ENCODE results near the gene FBF1.
A peak's percentile ranks its signal among the peaks of the same experiment; 100 is the strongest.
"Not testable (repeated sequence)": the region's sequence is repeated elsewhere in the genome, so short reads cannot be mapped to it uniquely, and the experiment has no call there.

Gene FBF1

GRCh38 chr17:75894049-75894733 is 46.7 kb downstream of the FBF1 start:
- DNase-seq: no peak

- no peak for DNase-seq
Observed at GRCh38 chr17:75893305-75894048, 47.4 kb downstream of the FBF1 start.

- DNase-seq: no peak
Observed at GRCh38 chr17:75892556-75893224, 48.2 kb downstream of the FBF1 start.

- DNase-seq: no peak
Observed at GRCh38 chr17:75891605-75892555, 49.0 kb downstream of the FBF1 start.

GRCh38 chr17:75891022-75891604 is 49.7 kb downstream of the FBF1 start:
- no peak for DNase-seq

- DNase-seq: no peak
Observed at GRCh38 chr17:75889454-75889853, 51.4 kb downstream of the FBF1 start.

GRCh38 chr17:75888484-75888883 is 52.4 kb downstream of the FBF1 start:
- DNase-seq: no peak

- not testable (repeated sequence) for DNase-seq
Observed at GRCh38 chr17:75885860-75886259, 55.0 kb downstream of the FBF1 start.

GRCh38 chr17:75885431-75885830 is 55.4 kb downstream of the FBF1 start:
- no peak for DNase-seq

GRCh38 chr17:75881678-75882454 is 59.0 kb downstream of the FBF1 start:
- no peak for DNase-seq

GRCh38 chr17:75880266-75880665 is 60.6 kb downstream of the FBF1 start:
- no peak for DNase-seq

- no peak for DNase-seq
Observed at GRCh38 chr17:75878174-75878998, 62.5 kb downstream of the FBF1 start, which contains the start of gene TRIM47. Gene TRIM47, minus strand, starts transcription at chr17:75878581. Its CDS starts 33 bp downstream, at chr17:75878548.

- DNase-seq: peak; percentile 65
Observed at GRCh38 chr17:75877752-75878173, 63.1 kb downstream of the FBF1 start.

- no peak for DNase-seq
Observed at GRCh38 chr17:75876938-75877751, 63.7 kb downstream of the FBF1 start.

GRCh38 chr17:75876190-75876937 is 64.5 kb downstream of the FBF1 start:
- peak; percentile 22 to 59 for DNase-seq

- DNase-seq: peak in 1 of 2 experiments; percentile 59
Observed at GRCh38 chr17:75875940-75876189, 65.0 kb downstream of the FBF1 start.

GRCh38 chr17:75875182-75875939 is 65.5 kb downstream of the FBF1 start:
- DNase-seq: no peak

All from AML-193 (cell line).